SK-N-SH (cell line): Measurements from ENCODE around the gene SEC14L1.

Experiments used
- NRF1 ChIP-seq: IDR thresholded peaks from 2 replicates; pipeline ENCODE4 v1.6.1; 2012; ENCODE audit warnings: low read depth, mild to moderate bottlenecking, low read length
- TF ChIP-seq, protein P1 (sequence below): fragments of 200-600 bp; sonication (generic); IDR thresholded peaks from 2 replicates; pipeline ENCODE4 v1.6.1; 2017; ENCODE audit warnings: antibody characterized with exemption, mild to moderate bottlenecking, moderate library complexity

GRCh38 chr17:77197115-77197514, 56.3 kb downstream of the SEC14L1 start:
- TF ChIP-seq, protein P1, sequence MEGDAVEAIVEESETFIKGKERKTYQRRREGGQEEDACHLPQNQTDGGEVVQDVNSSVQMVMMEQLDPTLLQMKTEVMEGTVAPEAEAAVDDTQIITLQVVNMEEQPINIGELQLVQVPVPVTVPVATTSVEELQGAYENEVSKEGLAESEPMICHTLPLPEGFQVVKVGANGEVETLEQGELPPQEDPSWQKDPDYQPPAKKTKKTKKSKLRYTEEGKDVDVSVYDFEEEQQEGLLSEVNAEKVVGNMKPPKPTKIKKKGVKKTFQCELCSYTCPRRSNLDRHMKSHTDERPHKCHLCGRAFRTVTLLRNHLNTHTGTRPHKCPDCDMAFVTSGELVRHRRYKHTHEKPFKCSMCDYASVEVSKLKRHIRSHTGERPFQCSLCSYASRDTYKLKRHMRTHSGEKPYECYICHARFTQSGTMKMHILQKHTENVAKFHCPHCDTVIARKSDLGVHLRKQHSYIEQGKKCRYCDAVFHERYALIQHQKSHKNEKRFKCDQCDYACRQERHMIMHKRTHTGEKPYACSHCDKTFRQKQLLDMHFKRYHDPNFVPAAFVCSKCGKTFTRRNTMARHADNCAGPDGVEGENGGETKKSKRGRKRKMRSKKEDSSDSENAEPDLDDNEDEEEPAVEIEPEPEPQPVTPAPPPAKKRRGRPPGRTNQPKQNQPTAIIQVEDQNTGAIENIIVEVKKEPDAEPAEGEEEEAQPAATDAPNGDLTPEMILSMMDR, result no peak
- no peak for TF ChIP-seq NRF1
